MM.1S (cell line): ENCODE results near the gene TMEM131.

ENCODE experiments used
- DNase-seq: peaks from one replicate; pipeline ENCODE4 v3.0.0-alpha.2; 2015
- H2AFZ ChIP-seq: fragments of 300-600 bp; sonication (generic); 2 replicates; pipeline ENCODE4 v1.6.0; 2016; ENCODE audit warnings: antibody characterized with exemption, low read length
- H3F3A ChIP-seq: fragments of 300-600 bp; sonication (generic); 2 replicates; pipeline ENCODE4 v1.6.1; 2016; ENCODE audit warnings: mild to moderate bottlenecking, antibody characterized with exemption, low read length, moderate library complexity, mixed read lengths; ENCODE audit not compliant: insufficient read depth
- H3K27ac ChIP-seq: fragments of 300-600 bp; sonication (generic); 2 replicates; pipeline ENCODE4 v1.5.1; 2016; ENCODE audit warnings: mild to moderate bottlenecking, low read length
- H3K27me3 ChIP-seq: fragments of 300-600 bp; sonication (generic); replicated peaks from 2 replicates; pipeline ENCODE4 v1.6.0; 2016; ENCODE audit warnings: low read length; ENCODE audit not compliant: insufficient read depth
- H3K36me3 ChIP-seq: fragments of 300-600 bp; sonication (generic); replicated peaks from 2 replicates; pipeline ENCODE4 v1.6.1; 2016; ENCODE audit warnings: mild to moderate bottlenecking, low read length, mixed read lengths; ENCODE audit not compliant: insufficient read depth
- H3K4me1 ChIP-seq: fragments of 300-600 bp; sonication (generic); 2 replicates; pipeline ENCODE4 v1.6.1; 2016; ENCODE audit warnings: low read length, mixed read lengths
- H3K4me2 ChIP-seq: fragments of 300-600 bp; sonication (generic); 2 replicates; pipeline ENCODE4 v1.6.0; 2016; ENCODE audit warnings: low read depth, low read length
- H3K4me3 ChIP-seq: fragments of 300-600 bp; sonication (generic); 2 replicates; pipeline ENCODE4 v1.5.1; 2016; ENCODE audit warnings: low read length, mixed read lengths
- H3K79me2 ChIP-seq: fragments of 300-600 bp; sonication (generic); 2 replicates; pipeline ENCODE4 v1.6.1; 2016; ENCODE audit warnings: mixed run types, low read length, mixed read lengths
- H3K9ac ChIP-seq: fragments of 300-600 bp; sonication (generic); 2 replicates; pipeline ENCODE4 v1.6.1; 2016; ENCODE audit warnings: low read length, mixed read lengths
- H3K9me2 ChIP-seq: fragments of 300-600 bp; sonication (generic); replicated peaks from 2 replicates; pipeline ENCODE4 v1.6.1; 2016; ENCODE audit warnings: mild to moderate bottlenecking, low read length, mixed read lengths; ENCODE audit not compliant: insufficient read depth
- H3K9me3 ChIP-seq: fragments of 300-600 bp; sonication (generic); replicated peaks from 2 replicates; pipeline ENCODE4 v1.6.1; 2016; ENCODE audit warnings: mild to moderate bottlenecking, low read length, mixed read lengths; ENCODE audit not compliant: insufficient read depth
- H4K20me1 ChIP-seq: fragments of 300-600 bp; sonication (generic); 2 replicates; pipeline ENCODE4 v1.6.1; 2016; ENCODE audit warnings: mild to moderate bottlenecking, low read length, moderate library complexity, mixed read lengths; ENCODE audit not compliant: insufficient read depth
- CTCF ChIP-seq: fragments of 300-600 bp; sonication (generic); IDR thresholded peaks from 2 replicates; pipeline ENCODE4 v1.5.1; 2016; ENCODE audit warnings: antibody characterized with exemption, low read length, mixed read lengths
- EZH2 ChIP-seq: fragments of 300-600 bp; sonication (generic); optimal IDR thresholded peaks from 2 replicates; pipeline ENCODE3; 2017; ENCODE audit warnings: low read depth, mild to moderate bottlenecking, antibody characterized with exemption, low read length, mixed read lengths
- EZH2phosphoT487 ChIP-seq: fragments of 300-600 bp; sonication (generic); IDR thresholded peaks from 2 replicates; pipeline ENCODE4 v1.6.1; 2018; ENCODE audit warnings: antibody characterized with exemption, low read length

The TMEM131 gene

GRCh38 chr2:97758131-97758705 is 237.5 kb downstream of the TMEM131 start:
- no peaks in the 10 kb centered on the region for H4K20me1 ChIP-seq
- H3K36me3 ChIP-seq = no peaks in the 10 kb centered on the region; the same call in 1 of the 2 replicates
- no peaks in the 10 kb centered on the region for H3K79me2 ChIP-seq
- no peaks in the 10 kb centered on the region for H3K9me2 ChIP-seq
- no peaks in the 10 kb centered on the region for H3F3A ChIP-seq
- no peak overlapping the region for H3K4me2 ChIP-seq
- no peaks in the 10 kb centered on the region for H3K9me3 ChIP-seq
- H3K27ac ChIP-seq = no peak overlapping the region
- H3K27me3 ChIP-seq = no peaks in the 10 kb centered on the region
- no peak overlapping the region for H3K4me3 ChIP-seq
- no peak for DNase-seq
- no peaks in the 10 kb centered on the region for H3K4me1 ChIP-seq
- no peak for TF ChIP-seq CTCF
- TF ChIP-seq EZH2phosphoT487 = no peak
- no peak for TF ChIP-seq EZH2
- H2AFZ ChIP-seq = no peak overlapping the region
- H3K9ac ChIP-seq = no peak overlapping the region

- no peak overlapping the region for H3K4me2 ChIP-seq
- H3K9me2 ChIP-seq = no peaks in the 10 kb centered on the region
- H3K9me3 ChIP-seq = no peaks in the 10 kb centered on the region
- H3K27me3 ChIP-seq = no peaks in the 10 kb centered on the region
- H3K27ac ChIP-seq = no peak overlapping the region
- no peaks in the 10 kb centered on the region; the same call in 1 of the 2 replicates for H3K36me3 ChIP-seq
- H4K20me1 ChIP-seq = no peaks in the 10 kb centered on the region
- H2AFZ ChIP-seq = no peak overlapping the region
- H3K79me2 ChIP-seq = no peaks in the 10 kb centered on the region
- H3K9ac ChIP-seq = no peak overlapping the region
- TF ChIP-seq EZH2 (no peak), CTCF (no peak), EZH2phosphoT487 (no peak)
- H3K4me1 ChIP-seq = no peaks in the 10 kb centered on the region
- H3F3A ChIP-seq = no peaks in the 10 kb centered on the region
- DNase-seq = no peak
- H3K4me3 ChIP-seq = no peak overlapping the region
Observed at GRCh38 chr2:97757062-97757461, 238.7 kb downstream of the TMEM131 start.

GRCh38 chr2:97755491-97755890 is 240.3 kb downstream of the TMEM131 start:
- Histone ChIP-seq H3K79me2 (no peaks in the 10 kb centered on the region), H3K9me2 (no peaks in the 10 kb centered on the region), H3K27me3 (no peaks in the 10 kb centered on the region), H3K9ac (no peak overlapping the region), H3K9me3 (no peaks in the 10 kb centered on the region), H3K27ac (no peak overlapping the region), H4K20me1 (no peaks in the 10 kb centered on the region), H3K36me3 (no peaks in the 10 kb centered on the region; the same call in 1 of the 2 replicates), H3K4me1 (no peaks in the 10 kb centered on the region), H3K4me2 (no peak overlapping the region), H2AFZ (no peak overlapping the region), H3F3A (no peaks in the 10 kb centered on the region), H3K4me3 (no peak overlapping the region)
- DNase-seq = no peak
- TF ChIP-seq CTCF = no peak
- no peak for TF ChIP-seq EZH2
- no peak for TF ChIP-seq EZH2phosphoT487
